Posterior cingulate gyrus (tissue), 11 donors: Measurements from ENCODE around the gene CCSER1.
"Not testable (repeated sequence)": the region's sequence is repeated elsewhere in the genome, so short reads cannot be mapped to it uniquely, and the experiment has no call there.

Source experiments
- DNase-seq, 10 donors: peaks; one replicate each; pipeline versions ENCODE4 v3.0.0 to v3.0.0-alpha.2; 2020 to 2021; ENCODE audit warnings: mixed read lengths in 3 of 10
- intact Hi-C: fragments of 100-400 bp; cut with DNase I; formaldehyde crosslinking; loops from one replicate; pipeline ENCODE4 v1.15.1; 2023

CCSER1 gene

GRCh38 chr4:91207535-91207934 lies 1080.3 kb downstream of the CCSER1 start:
- DNase-seq: no peak
- intact Hi-C loops: no loop called here

GRCh38 chr4:91212211-91212610 lies 1085.0 kb downstream of the CCSER1 start:
- intact Hi-C loops: no loop called here

GRCh38 chr4:91217831-91218403 lies 1090.7 kb downstream of the CCSER1 start:
- peak in 3 of 10 donors; percentile 49 to 60 (median 51) for DNase-seq
- intact Hi-C loops: not testable (repeated sequence)

More at GRCh38 chr4:91212211-91212610, 1085.0 kb downstream of the CCSER1 start:
- no peak for DNase-seq

- no peak for DNase-seq
- intact Hi-C loops: no loop called here
Measured at GRCh38 chr4:91220315-91220714, 1093.1 kb downstream of the CCSER1 start.

GRCh38 chr4:91222014-91222413 lies 1094.8 kb downstream of the CCSER1 start:
- peak in 1 of 10 donors; percentile 8 for DNase-seq
- intact Hi-C loops: no loop called here

GRCh38 chr4:91226867-91227266 lies 1099.7 kb downstream of the CCSER1 start:
- intact Hi-C loops: no loop called here
- DNase-seq: no peak

GRCh38 chr4:91228659-91229058 lies 1101.5 kb downstream of the CCSER1 start:
- no peak for DNase-seq
- intact Hi-C loops: no loop called here

- DNase-seq: no peak
- intact Hi-C loops: no loop called here
Measured at GRCh38 chr4:91233164-91233563, 1106.0 kb downstream of the CCSER1 start.

- DNase-seq: peak in 3 of 10 donors; percentile 6 to 40 (median 32)
- intact Hi-C loops: no loop called here
Measured at GRCh38 chr4:91243132-91243531, 1115.9 kb downstream of the CCSER1 start.

- no peak for DNase-seq
- intact Hi-C loops: no loop called here
Measured at GRCh38 chr4:91256043-91256442, 1128.8 kb downstream of the CCSER1 start.

GRCh38 chr4:91256751-91257150 lies 1129.6 kb downstream of the CCSER1 start:
- DNase-seq: no peak
- intact Hi-C loops: no loop called here

GRCh38 chr4:91257721-91258120 lies 1130.5 kb downstream of the CCSER1 start:
- intact Hi-C loops: no loop called here
- DNase-seq: no peak

GRCh38 chr4:91258326-91258725 lies 1131.1 kb downstream of the CCSER1 start:
- no peak for DNase-seq
- intact Hi-C loops: no loop called here

GRCh38 chr4:91267543-91267942 lies 1140.3 kb downstream of the CCSER1 start:
- intact Hi-C loops: no loop called here

GRCh38 chr4:91268481-91268880 lies 1141.3 kb downstream of the CCSER1 start:
- DNase-seq, intact Hi-C loops: not testable (repeated sequence)

More at GRCh38 chr4:91267543-91267942, 1140.3 kb downstream of the CCSER1 start:
- DNase-seq: no peak

GRCh38 chr4:91268913-91269312 lies 1141.7 kb downstream of the CCSER1 start:
- intact Hi-C loops: no loop called here

GRCh38 chr4:91279899-91280298 lies 1152.7 kb downstream of the CCSER1 start:
- DNase-seq: no peak
- intact Hi-C loops: no loop called here

More at GRCh38 chr4:91268913-91269312, 1141.7 kb downstream of the CCSER1 start:
- no peak for DNase-seq

- no peak for DNase-seq
- intact Hi-C loops: no loop called here
Measured at GRCh38 chr4:91280551-91281290, 1153.5 kb downstream of the CCSER1 start.

GRCh38 chr4:91282217-91282616 lies 1155.0 kb downstream of the CCSER1 start:
- no peak for DNase-seq
- intact Hi-C loops: no loop called here

GRCh38 chr4:91283726-91284230 lies 1156.6 kb downstream of the CCSER1 start:
- DNase-seq: no peak
- intact Hi-C loops: no loop called here

- intact Hi-C loops: no loop called here
- no peak for DNase-seq
Measured at GRCh38 chr4:91284480-91284879, 1157.3 kb downstream of the CCSER1 start.

GRCh38 chr4:91285487-91285886 lies 1158.3 kb downstream of the CCSER1 start:
- DNase-seq: no peak
- intact Hi-C loops: no loop called here
